ENCODE measurements around the gene RNASEH2A.
A peak's percentile ranks its signal among the peaks of the same experiment; 100 is the strongest.

RNASEH2A gene

GRCh38 chr19:12783291-12783848 is 23.0 kb upstream of the RNASEH2A start:
- no peak for DNase-seq

GRCh38 chr19:12783849-12784393 is 22.5 kb upstream of the RNASEH2A start:
- DNase-seq: peak; percentile 89

DNA sequence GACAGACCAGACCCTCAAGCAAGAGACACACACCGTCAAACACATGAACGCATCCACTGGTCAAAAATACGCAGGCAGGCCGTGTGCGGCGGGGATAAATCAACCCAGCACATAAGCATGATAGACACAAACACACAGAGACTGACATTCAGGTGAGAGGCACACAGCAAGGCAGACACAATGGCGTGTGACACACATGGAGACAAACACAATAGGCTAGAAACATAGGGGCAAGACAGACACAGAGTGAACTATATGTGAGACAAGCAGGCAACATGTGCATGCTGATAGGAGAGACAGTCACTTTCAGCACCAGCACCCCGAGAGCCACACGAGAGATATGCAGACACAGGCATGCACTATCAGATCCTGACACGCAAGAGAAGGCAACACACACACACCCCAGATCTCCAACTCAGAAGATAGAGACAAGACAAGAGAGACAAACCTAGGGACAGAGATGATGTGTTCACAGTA is 22.0 kb upstream of the RNASEH2A start:
- DNase-seq: no peak

DNA sequence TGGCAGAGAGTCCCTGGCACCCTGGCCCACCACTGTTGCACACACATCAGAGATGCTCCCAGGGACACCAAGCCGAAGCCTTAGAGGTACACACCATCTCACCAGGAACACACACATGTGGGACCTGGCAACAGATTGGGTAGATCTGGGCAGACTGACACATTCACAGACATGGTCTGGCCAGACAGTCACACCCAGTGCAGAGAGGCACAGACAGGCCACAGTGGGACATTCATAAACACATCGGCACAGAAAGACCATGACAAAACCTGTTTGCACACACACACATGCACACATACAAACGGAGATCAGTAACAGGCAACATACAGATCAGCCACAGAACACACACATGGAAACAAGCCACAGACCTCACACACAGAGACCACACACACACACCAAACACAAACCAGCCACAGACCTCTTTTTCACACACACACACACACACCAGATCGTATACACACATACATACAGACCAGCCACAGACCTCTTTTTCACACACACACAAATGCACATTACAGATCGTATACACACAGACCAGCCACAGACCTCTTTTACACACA is 21.4 kb upstream of the RNASEH2A start:
- no peak for DNase-seq

DNA sequence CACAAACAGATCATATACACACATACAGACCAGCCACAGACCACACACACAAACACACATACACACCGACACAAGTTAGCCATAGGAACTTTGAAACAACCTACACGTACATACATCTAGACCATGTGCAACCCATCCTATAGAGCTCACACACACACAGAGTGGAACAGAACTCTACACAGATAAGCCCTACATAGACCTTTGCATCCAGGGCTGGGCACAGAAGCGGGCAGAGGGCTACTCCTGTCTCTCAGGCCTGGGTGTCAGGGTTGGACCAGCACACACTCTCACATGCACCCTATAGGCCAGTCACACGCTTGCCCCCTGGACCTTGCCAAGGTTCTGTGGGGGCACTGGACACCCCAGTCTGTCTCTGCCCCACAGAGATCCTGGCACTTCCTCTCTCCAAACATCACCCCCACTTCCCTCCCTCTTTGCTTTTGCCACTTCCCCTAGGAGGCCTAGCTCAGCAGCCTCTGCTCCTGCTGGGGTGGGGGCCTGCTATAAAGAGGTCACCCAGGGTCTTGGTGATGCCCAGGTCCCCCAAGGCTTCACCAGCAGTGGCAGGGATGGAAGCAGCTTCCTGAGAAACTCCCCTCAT is 20.9 kb upstream of the RNASEH2A start:
- no peak for DNase-seq

DNA sequence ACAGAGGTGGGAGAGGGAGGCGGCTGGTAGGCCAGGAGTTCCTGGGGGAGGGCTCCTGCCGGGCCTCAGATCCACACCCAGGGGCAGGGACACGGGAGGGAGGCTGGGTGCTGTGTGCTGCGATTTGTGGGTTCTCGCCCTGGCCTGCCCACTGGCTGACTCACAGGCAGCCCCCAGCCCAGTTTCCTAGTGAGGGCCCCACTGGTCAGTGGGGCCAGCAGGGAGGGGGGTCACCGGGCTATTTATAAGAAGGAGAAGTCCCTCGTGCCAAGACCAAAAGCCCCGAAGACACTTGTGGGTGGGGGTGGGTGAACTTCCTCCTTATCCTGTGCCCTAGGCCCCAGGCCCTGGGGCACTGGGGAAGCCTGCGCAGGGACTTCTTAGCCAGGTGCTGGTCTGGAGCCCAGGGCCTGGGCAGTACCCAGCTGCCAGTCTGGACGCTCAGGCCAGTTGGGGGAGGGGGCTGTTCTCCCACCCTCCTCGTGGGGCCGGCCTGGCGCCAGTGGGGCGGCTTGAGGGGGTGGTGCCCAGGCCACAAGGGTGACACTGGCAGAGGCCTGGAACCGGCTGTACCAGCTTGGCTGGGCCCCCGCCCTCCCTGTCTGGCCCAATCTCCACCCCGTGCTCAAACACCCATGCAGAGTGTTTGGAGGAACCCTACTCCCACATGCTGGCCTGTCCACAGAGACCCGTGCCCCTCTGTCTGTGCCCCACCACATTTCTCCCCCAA is 20.1 kb upstream of the RNASEH2A start:
- DNase-seq: no peak

DNA sequence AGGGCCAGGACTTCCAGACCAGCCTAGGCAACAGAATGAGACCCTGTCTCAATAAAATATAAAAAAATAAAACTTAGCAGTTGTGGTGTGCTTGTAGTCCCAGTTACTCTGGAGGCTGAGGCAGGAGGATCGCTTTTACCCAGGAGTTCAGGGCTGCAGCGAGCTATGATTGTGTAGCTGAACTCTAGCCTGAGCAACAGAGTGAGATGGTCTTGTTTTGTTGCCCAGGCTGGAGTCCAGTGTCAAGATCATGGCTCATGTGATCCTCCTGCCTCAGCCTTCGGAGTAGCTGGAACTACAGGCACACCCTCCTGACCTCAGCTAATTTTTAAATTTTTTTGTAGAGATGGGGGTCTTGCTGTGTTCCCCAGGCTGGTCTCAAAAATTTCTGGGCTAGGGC is 19.4 kb upstream of the RNASEH2A start:
- DNase-seq: no peak

DNA sequence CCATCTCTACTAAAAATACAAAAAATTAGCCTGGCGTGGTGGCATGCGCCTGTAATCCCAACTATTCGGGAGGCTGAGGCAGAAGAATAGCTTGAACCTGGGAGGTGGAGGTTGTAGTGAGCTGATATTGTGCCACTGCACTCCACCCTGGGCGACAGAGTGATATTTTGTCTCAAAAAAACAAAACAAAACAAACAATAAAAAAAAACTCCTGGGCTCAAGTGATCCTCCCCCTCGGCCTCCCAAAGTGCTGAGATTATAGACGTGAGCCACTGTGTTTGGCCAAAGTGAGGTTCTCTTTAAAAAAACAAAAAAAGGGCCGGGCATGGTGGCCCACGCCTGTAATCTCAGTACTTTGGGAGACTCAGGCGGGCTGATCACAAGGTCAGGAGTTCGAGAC is 18.9 kb upstream of the RNASEH2A start:
- no peak for DNase-seq

- no peak for DNase-seq
These were observed 18.2 kb upstream of the RNASEH2A start for GRCh38 chr19:12788042-12788681.

GRCh38 chr19:12788682-12789097 is 17.7 kb upstream of the RNASEH2A start:
- DNase-seq: peak; percentile 89

DNA sequence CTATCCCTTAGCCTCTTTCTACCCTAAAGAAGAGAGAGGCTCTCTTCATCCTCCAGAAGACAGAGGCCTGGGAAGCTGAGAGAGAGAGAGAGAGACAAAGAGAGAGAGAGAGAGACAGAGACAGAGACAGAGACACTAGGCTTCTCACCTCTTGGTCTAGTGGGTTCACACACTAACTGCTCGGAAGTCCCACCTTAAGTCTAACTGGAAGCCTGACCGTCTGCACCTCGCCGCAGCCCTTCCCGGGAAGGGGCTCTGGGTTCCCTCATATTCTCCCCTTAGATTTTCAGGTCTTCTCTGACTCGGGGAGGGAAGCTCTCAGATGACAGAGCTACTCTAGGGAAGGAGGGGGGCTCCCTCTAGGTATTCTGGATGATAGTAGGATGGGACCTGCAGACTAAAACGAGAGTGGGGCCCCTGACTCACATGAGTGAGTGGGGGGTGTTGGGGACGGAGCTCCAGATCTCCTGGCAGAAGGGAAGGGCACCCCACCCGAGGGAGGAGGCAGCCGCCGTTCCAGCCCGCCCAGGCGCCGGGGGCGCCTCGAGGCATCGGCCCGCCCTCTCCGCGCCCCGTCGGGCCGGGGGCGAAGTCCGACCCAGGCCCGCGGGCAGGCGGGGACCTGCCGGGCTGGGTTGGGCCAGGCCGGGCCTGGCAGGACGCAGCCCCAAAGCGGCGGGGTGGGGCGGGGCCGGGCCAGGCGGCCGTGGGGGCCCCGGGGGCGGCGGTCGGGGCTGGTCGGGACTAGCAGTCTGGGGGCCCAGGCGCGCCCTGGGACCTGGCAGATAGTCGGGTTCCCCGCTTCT is 17.1 kb upstream of the RNASEH2A start:
- DNase-seq: peak; percentile 63

DNA sequence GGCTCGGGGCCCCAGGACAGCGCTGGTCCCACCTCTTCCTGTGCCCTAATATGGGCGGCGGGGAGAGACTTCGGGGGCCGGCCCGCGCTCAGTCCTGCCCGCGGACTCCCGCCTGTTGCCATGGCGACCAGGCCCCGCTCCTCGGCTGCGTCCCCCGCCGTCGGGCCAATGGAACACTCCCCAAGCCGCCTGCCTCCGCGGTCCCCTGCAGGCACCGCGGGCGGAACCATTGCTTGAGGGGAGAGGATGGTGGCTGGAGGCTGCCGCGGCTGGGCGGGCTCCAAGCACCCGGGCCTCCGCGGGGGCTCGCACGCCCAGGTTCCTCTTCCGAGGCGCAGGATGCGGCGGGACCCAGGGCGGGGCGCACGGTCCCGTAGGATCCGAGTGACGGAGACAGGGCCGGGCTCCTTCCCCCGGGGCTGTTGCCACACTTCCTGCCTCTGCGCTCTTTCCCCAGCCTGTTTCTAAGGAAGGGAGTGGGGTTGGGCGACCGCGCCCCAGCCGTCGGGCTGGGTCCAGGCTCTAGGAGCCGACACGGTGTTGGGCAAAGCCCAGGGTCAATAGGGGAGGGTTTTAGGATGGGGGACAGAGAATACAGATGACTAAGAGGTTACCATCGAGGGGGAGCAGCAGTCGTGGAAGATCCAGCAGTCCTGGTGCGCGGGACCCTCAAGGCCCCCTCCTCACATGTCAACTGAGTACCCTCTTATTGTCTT is 16.3 kb upstream of the RNASEH2A start:
- peak; percentile 96 for DNase-seq

DNA sequence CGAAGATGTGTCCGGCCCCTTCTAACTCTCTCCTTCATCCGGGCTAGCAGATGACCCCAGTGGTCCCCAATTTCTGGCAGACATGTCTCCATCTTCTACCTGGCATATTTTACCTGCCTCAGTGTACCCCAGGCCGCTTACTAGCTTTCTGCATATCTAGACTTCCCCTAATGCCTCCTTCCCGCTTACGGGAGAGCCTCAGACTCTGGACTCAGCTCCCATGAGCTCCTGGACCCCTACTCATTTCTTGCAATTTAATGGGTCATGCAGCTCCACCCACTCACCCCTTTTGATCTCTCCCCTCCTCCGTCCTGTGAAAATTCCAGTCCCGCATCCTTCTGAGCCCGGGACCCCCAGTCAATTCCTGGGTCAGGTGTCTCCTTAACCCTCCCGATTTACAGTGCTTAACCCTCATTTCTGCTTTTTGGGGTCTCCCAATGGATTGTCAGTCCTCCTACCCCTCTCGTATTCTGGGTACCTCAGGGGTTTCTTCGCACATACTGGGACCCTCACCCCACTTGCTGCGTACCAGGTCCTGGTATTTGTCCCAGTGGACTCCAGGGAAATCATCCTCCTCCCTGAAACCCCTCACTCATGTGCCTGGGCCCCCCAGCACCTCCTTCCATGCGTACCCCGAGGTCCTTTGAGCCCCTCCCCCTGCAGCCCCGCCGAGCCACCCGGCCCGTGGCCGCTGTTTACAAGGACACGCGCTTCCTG is 15.6 kb upstream of the RNASEH2A start:
- no peak for DNase-seq

DNA sequence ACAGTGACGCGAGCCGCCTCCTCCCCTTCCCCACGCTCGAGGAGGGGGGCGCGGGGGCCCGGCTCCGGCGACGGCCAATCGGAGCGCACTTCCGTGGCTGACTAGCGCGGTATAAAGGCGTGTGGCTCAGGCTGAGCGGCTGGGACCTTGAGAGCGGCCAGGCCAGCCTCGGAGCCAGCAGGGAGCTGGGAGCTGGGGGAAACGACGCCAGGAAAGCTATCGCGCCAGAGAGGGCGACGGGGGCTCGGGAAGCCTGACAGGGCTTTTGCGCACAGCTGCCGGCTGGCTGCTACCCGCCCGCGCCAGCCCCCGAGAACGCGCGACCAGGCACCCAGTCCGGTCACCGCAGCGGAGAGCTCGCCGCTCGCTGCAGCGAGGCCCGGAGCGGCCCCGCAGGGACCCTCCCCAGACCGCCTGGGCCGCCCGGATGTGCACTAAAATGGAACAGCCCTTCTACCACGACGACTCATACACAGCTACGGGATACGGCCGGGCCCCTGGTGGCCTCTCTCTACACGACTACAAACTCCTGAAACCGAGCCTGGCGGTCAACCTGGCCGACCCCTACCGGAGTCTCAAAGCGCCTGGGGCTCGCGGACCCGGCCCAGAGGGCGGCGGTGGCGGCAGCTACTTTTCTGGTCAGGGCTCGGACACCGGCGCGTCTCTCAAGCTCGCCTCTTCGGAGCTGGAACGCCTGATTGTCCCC is 14.9 kb upstream of the RNASEH2A start, which contains the start of gene JUNB:
Gene JUNB, plus strand, starts transcription at position 142 of the 706 bp plus-strand sequence. Its CDS starts 286 bp downstream, at position 428.
- peak; percentile 97 for DNase-seq

- peak; percentile 82 for DNase-seq
These were observed 14.1 kb upstream of the RNASEH2A start for GRCh38 chr19:12792051-12792852.

GRCh38 chr19:12792853-12793289 is 13.5 kb upstream of the RNASEH2A start:
- DNase-seq: no peak

- DNase-seq: peak; percentile 94
These were observed 12.8 kb upstream of the RNASEH2A start for GRCh38 chr19:12793290-12794195.

Data from islet precursor cell (in vitro differentiated cells).